ENCODE data around the gene MAP2K5. TPM values are rescaled to one million over a fixed set of nuclear protein-coding genes. Genes with fewer than 3 reads are reported as not detected.
A peak's percentile ranks its signal among the peaks of the same experiment; 100 is the strongest.
"Not testable (repeated sequence)": the region's sequence is repeated elsewhere in the genome, so short reads cannot be mapped to it uniquely, and the experiment has no call there.

The MAP2K5 gene
- total RNA-seq, 2 experiments from 2014 or later: 15.4 to 20.6 TPM

- Mint-ChIP-seq H3K27me3 (ENCODE audit: low read depth) (no peaks in the 10 kb centered on the region), H3K4me1 (ENCODE audit: low read depth) (no peaks in the 10 kb centered on the region), H3K4me3 (no peak overlapping the region), H3K27ac (no peak overlapping the region), H3K36me3 (ENCODE audit: low read depth) (peaks cover 25% of the 10 kb centered on the region), H3K9me3 (no peaks in the 10 kb centered on the region)
- CTCF ChIA-PET: no interaction called here
- no peak for DNase-seq
- intact Hi-C loops (cut with micrococcal nuclease): no loop called here
Observed at GRCh38 chr15:67660874-67661606, 118.5 kb downstream of the MAP2K5 start.

DNA sequence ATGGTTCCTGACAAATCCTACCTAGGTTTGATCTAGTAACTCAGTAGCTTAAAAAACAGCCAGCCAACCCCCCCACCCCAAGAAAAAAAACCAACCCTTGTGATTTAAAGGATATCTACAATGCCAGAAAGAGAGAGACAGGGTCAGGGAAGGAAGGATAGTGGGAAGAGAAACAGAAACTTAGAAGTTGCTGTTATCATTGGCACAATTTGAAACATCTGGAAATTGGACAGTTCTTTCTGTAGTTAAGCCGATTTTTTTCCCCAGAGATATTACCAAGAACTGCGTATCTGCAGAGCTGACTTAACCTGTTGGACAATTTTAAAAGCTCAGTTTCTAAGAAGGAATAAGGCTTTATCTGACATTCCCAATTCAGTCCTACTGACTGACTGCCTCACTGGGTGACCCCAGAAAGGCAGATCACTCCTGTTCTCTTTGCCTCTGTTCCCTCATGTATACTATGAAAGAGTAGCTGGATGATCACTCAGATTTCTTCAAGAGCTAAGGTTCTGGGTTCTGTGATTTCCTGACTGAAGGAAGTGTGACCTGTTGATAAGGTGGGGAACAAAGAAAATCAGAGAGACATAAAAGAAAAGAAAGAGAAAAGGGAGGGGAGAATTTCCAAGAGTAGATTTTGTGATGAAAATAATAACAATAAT, 128.3 kb downstream of the MAP2K5 start:
- peaks cover 18% of the 10 kb centered on the region for H3K36me3 Mint-ChIP-seq (ENCODE audit: low read depth)

DNA sequence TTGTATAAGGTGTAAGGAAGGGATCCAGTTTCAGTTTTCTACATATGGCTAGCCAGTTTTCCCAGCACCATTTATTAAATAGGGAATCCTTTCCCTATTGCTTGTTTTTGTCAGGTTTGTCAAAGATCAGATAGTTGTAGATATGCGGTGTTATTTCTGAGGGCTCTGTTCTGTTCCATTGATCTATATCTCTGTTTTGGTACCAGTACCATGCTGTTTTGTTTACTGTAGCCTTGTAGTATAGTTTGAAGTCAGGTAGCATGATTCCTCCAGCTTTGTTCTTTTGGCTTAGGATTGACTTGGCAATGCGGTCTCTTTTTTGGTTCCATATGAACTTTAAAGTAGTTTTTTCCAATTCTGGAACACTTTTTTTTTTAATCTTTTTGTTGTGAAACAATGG, 130.3 kb downstream of the MAP2K5 start:
- intact Hi-C loops (cut with micrococcal nuclease); H3K9me3 Mint-ChIP-seq; CTCF ChIA-PET; H3K4me1 Mint-ChIP-seq (ENCODE audit: low read depth); DNase-seq; H3K4me3 Mint-ChIP-seq; H3K27me3 Mint-ChIP-seq (ENCODE audit: low read depth); H3K27ac Mint-ChIP-seq: not testable (repeated sequence)
- H3K36me3 Mint-ChIP-seq (ENCODE audit: low read depth): peaks cover 21% of the 10 kb centered on the region

More for the DNA sequence above, 128.3 kb downstream of the MAP2K5 start:
- no peaks in the 10 kb centered on the region for H3K4me1 Mint-ChIP-seq (ENCODE audit: low read depth)
- CTCF ChIA-PET: no interaction called here
- H3K27ac Mint-ChIP-seq: no peak overlapping the region
- no peak for DNase-seq
- H3K27me3 Mint-ChIP-seq (ENCODE audit: low read depth): no peaks in the 10 kb centered on the region
- intact Hi-C loops (cut with micrococcal nuclease): no loop called here
- H3K4me3 Mint-ChIP-seq: no peak overlapping the region
- no peaks in the 10 kb centered on the region for H3K9me3 Mint-ChIP-seq

DNA sequence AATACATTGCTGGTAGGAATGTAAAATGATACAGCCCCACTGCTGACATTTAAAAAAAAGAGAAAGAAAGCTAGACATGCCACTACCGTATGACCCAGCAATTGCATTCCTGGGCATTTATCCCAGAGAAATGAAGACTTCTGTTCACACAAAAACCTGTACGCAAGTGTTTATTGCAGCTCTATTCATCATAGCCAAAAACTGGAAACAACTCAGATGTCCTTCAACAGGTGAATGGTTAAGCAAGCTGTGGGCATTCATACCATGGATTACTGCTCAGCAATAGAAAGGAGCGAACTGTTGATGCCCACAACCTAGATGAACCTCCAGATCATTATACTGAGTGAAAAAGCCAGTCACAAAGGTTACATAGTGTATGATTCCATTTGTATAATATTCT, 132.5 kb downstream of the MAP2K5 start:
- Mint-ChIP-seq H3K27ac (no peak overlapping the region), H3K27me3 (ENCODE audit: low read depth) (no peaks in the 10 kb centered on the region), H3K4me3 (no peak overlapping the region), H3K4me1 (ENCODE audit: low read depth) (no peaks in the 10 kb centered on the region), H3K36me3 (ENCODE audit: low read depth) (peaks cover 20% of the 10 kb centered on the region), H3K9me3 (no peaks in the 10 kb centered on the region)
- DNase-seq: no peak
- intact Hi-C loops (cut with micrococcal nuclease): no loop called here
- CTCF ChIA-PET: no interaction called here

DNA sequence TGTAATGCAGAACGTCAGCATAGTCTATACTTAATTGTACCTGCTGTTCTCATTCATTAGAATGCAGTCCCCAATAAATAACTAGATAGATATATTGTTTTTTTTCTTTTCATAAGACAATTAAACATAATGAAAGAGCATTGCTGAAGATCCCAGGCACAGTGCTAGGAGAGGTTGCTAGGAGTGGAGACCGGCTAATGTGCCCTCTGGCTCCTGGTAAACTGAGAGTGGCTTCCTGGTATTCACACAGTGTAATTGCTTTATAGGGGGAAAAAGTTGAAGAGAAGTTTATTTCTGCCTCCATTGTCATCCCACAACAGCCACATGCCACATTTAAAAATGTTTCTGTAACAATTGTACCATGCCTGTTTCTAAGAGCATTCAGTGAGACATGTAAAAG, 135.6 kb downstream of the MAP2K5 start:
- H3K4me1 Mint-ChIP-seq (ENCODE audit: low read depth): peaks cover 3% of the 10 kb centered on the region
- peaks cover 2% of the 10 kb centered on the region for H3K9me3 Mint-ChIP-seq
- H3K36me3 Mint-ChIP-seq (ENCODE audit: low read depth): peaks cover 19% of the 10 kb centered on the region
- H3K4me3 Mint-ChIP-seq: no peak overlapping the region
- no peak for DNase-seq
- intact Hi-C loops (cut with micrococcal nuclease): no loop called here
- CTCF ChIA-PET: no interaction called here
- H3K27ac Mint-ChIP-seq: no peak overlapping the region
- H3K27me3 Mint-ChIP-seq (ENCODE audit: low read depth): no peaks in the 10 kb centered on the region

GRCh38 chr15:67678993-67679392, 136.5 kb downstream of the MAP2K5 start:
- Mint-ChIP-seq H3K4me3 (no peak overlapping the region), H3K4me1 (ENCODE audit: low read depth) (peaks cover 3% of the 10 kb centered on the region), H3K9me3 (peaks cover 11% of the 10 kb centered on the region), H3K27me3 (ENCODE audit: low read depth) (no peaks in the 10 kb centered on the region), H3K27ac (no peak overlapping the region), H3K36me3 (ENCODE audit: low read depth) (peaks cover 19% of the 10 kb centered on the region)
- CTCF ChIA-PET: no interaction called here
- no peak for DNase-seq
- intact Hi-C loops (cut with micrococcal nuclease): no loop called here

- Mint-ChIP-seq H3K27ac (peak overlapping the region; percentile 48), H3K4me1 (ENCODE audit: low read depth) (peaks cover 3% of the 10 kb centered on the region), H3K9me3 (peaks cover 22% of the 10 kb centered on the region), H3K4me3 (no peak overlapping the region), H3K36me3 (ENCODE audit: low read depth) (peaks cover 25% of the 10 kb centered on the region), H3K27me3 (ENCODE audit: low read depth) (no peaks in the 10 kb centered on the region)
- CTCF ChIA-PET: interaction anchor here (0.5 kb wide), 1 partner anchor 734 kb away, joined by 3 read pairs; no protein-coding TSS in a partner anchor
- no peak for DNase-seq
- intact Hi-C loops (cut with micrococcal nuclease): no loop called here
Observed at GRCh38 chr15:67680641-67681040, 138.1 kb downstream of the MAP2K5 start.

GRCh38 chr15:67685008-67685599, 142.6 kb downstream of the MAP2K5 start:
- Mint-ChIP-seq H3K27ac (no peak overlapping the region), H3K27me3 (ENCODE audit: low read depth) (no peaks in the 10 kb centered on the region), H3K4me3 (no peak overlapping the region), H3K4me1 (ENCODE audit: low read depth) (peaks cover 3% of the 10 kb centered on the region), H3K36me3 (ENCODE audit: low read depth) (peaks cover 19% of the 10 kb centered on the region), H3K9me3 (peaks cover 26% of the 10 kb centered on the region)
- DNase-seq: no peak
- intact Hi-C loops (cut with micrococcal nuclease): no loop called here
- CTCF ChIA-PET: no interaction called here

DNA sequence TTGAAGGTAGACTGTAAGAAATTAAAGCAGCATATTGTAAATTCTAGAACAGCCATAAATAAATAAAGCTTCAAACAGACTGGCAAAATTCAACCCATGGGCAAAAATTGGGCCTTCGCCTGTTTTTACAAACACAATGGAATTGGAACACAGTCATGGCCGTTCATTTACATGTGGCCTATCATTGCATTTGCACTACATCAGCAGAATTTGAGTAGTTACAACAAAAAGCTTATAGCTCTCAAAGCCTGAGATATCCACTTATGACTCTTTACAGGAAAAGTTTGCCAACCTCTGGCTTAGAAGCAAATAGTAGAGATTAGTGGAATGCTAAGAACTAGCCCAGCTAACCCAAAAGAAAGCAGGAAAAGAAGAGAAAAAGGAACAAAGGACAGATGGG, 143.2 kb downstream of the MAP2K5 start:
- Mint-ChIP-seq H3K4me3 (no peak overlapping the region), H3K4me1 (ENCODE audit: low read depth) (no peaks in the 10 kb centered on the region), H3K27me3 (ENCODE audit: low read depth) (no peaks in the 10 kb centered on the region), H3K27ac (no peak overlapping the region), H3K9me3 (peaks cover 26% of the 10 kb centered on the region), H3K36me3 (ENCODE audit: low read depth) (peaks cover 15% of the 10 kb centered on the region)
- intact Hi-C loops (cut with micrococcal nuclease): no loop called here
- DNase-seq: no peak
- CTCF ChIA-PET: no interaction called here

- H3K36me3 Mint-ChIP-seq (ENCODE audit: low read depth): peaks cover 20% of the 10 kb centered on the region
- H3K4me1 Mint-ChIP-seq (ENCODE audit: low read depth): no peaks in the 10 kb centered on the region
- peaks cover 2% of the 10 kb centered on the region for H3K9me3 Mint-ChIP-seq
- DNase-seq: no peak
- CTCF ChIA-PET: no interaction called here
- H3K27me3 Mint-ChIP-seq (ENCODE audit: low read depth): no peaks in the 10 kb centered on the region
- H3K4me3 Mint-ChIP-seq: no peak overlapping the region
- no peak overlapping the region for H3K27ac Mint-ChIP-seq
- intact Hi-C loops (cut with micrococcal nuclease): no loop called here
Observed at GRCh38 chr15:67690936-67691335, 148.4 kb downstream of the MAP2K5 start.

GRCh38 chr15:67691450-67691849, 148.9 kb downstream of the MAP2K5 start:
- no peak overlapping the region for H3K4me3 Mint-ChIP-seq
- no peak for DNase-seq
- H3K4me1 Mint-ChIP-seq (ENCODE audit: low read depth): no peaks in the 10 kb centered on the region
- CTCF ChIA-PET: interaction anchor here (0.6 kb wide), 1 partner anchor 1938 kb away, joined by 3 read pairs; no protein-coding TSS in a partner anchor
- H3K27me3 Mint-ChIP-seq (ENCODE audit: low read depth): no peaks in the 10 kb centered on the region
- H3K36me3 Mint-ChIP-seq (ENCODE audit: low read depth): peaks cover 17% of the 10 kb centered on the region
- intact Hi-C loops (cut with micrococcal nuclease): no loop called here
- no peak overlapping the region for H3K27ac Mint-ChIP-seq
- no peaks in the 10 kb centered on the region for H3K9me3 Mint-ChIP-seq

DNA sequence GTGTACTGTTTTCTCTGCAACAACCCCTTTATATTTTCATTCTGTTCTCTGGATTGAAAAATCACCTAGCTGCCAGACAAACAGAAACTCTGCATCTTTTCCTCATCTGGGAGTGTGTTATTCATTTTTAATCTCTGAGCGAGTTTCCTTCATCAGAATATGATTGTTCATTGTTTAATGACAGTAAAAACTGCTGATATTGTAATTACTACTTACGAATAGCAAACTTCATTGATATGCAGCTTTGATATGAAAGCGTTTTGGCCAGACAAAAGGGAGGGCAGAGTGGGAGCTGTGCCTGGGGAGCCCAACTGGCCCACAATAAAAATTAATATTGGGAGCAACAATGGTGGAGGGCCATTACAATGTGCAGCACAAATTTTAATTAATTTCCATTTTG, 150.1 kb downstream of the MAP2K5 start:
- intact Hi-C loops (cut with micrococcal nuclease): no loop called here
- CTCF ChIA-PET: interaction anchor here (0.7 kb wide), 1 partner anchor 11 kb away, joined by 3 read pairs; no protein-coding TSS in a partner anchor
- Mint-ChIP-seq H3K27me3 (ENCODE audit: low read depth) (no peaks in the 10 kb centered on the region), H3K4me3 (no peak overlapping the region), H3K36me3 (ENCODE audit: low read depth) (peaks cover 20% of the 10 kb centered on the region), H3K9me3 (no peaks in the 10 kb centered on the region), H3K4me1 (ENCODE audit: low read depth) (no peaks in the 10 kb centered on the region), H3K27ac (no peak overlapping the region)
- DNase-seq: no peak

DNA sequence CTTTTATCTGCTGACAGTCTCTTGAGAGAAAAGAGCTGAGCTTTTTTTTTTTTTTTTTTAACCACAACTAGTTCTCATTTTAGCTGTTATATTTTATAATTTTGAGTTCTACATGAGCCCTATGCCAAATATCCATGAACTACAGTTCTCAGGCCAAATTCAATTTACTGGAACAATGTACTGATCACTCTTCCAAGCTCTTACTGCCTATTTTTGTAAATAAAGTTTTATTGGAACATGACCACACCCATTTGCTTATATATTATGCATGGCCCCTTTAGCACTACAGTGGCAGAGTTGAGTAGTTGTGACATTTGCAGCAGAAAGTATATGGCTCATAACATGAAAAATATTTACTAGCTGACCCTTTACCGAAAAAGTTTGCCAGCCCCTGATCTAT, 153.6 kb downstream of the MAP2K5 start:
- CTCF ChIA-PET: interaction anchor here (0.7 to 1.0 kb wide), 2 partner anchors 91 to 239 kb away, joined by 3 read pairs; no protein-coding TSS in a partner anchor
- intact Hi-C loops (cut with micrococcal nuclease): no loop called here
- Mint-ChIP-seq H3K36me3 (ENCODE audit: low read depth) (peaks cover 22% of the 10 kb centered on the region), H3K4me1 (ENCODE audit: low read depth) (no peaks in the 10 kb centered on the region), H3K9me3 (no peaks in the 10 kb centered on the region), H3K27ac (no peak overlapping the region), H3K27me3 (ENCODE audit: low read depth) (no peaks in the 10 kb centered on the region), H3K4me3 (no peak overlapping the region)
- DNase-seq: no peak

Data from activated naive CD4-positive, alpha-beta T cell treated with anti-CD3 and anti-CD28 coated beads for 36 hours (primary cell).